ENCODE data around the gene KCNIP1. TPM values are rescaled to one million over a fixed set of nuclear protein-coding genes. Genes with fewer than 3 reads are reported as not detected.
"Not testable (repeated sequence)": the region's sequence is repeated elsewhere in the genome, so short reads cannot be mapped to it uniquely, and the experiment has no call there.

KCNIP1 gene
- total RNA-seq, 1 donor from 2014 or later: not detected

DNA sequence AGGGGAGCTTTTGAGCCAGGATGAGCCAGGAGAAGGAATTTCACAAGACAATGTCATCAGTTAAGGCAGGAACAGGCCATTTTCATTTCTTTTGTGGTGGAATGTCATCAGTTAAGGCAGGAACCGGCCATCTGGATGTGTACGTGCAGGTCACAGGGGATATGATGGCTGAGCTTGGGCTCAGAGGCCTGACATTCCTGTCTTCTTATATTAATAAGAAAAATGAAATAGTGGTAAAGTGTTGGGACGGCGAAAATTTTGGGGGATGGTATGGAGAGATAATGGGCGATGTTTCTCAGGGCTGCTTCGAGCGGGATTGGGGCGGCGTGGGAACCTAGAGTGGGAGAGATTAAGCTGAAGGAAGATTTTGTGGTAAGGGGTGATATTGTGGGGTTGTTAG lies 258.5 kb downstream of the KCNIP1 start:
- H3K9me3 Mint-ChIP-seq; H3K27ac Mint-ChIP-seq; DNase-seq (ENCODE audit: low spot score); H3K27me3 Mint-ChIP-seq (ENCODE audit: insufficient read depth); intact Hi-C loops (cut with micrococcal nuclease); H3K36me3 Mint-ChIP-seq (ENCODE audit: low read depth); H3K4me3 Mint-ChIP-seq; H3K4me1 Mint-ChIP-seq (ENCODE audit: low read depth): not testable (repeated sequence)

DNA sequence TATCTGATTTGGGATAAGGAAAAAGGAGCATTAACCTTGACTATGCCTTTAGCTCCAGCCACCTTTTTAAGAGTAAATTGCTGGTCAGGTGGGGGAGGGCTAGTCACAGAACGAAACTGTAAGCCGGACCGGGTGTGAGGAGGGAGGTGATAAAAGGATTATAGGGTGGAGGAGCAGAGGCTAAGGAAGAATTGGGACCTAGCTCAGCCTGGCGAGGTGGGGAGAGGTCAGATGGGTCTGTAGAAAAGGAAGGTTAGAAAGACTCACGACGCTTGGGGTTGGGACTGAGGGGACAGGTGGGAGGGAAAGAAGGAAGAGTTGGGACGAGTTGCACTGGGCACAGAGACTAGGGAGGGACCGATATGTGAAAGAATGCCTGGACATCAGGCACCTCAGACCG lies 262.0 kb downstream of the KCNIP1 start:
- H3K4me3 Mint-ChIP-seq; H3K4me1 Mint-ChIP-seq (ENCODE audit: low read depth); DNase-seq (ENCODE audit: low spot score); H3K36me3 Mint-ChIP-seq (ENCODE audit: low read depth); H3K9me3 Mint-ChIP-seq; H3K27ac Mint-ChIP-seq; H3K27me3 Mint-ChIP-seq (ENCODE audit: insufficient read depth); intact Hi-C loops (cut with micrococcal nuclease): not testable (repeated sequence)

DNA sequence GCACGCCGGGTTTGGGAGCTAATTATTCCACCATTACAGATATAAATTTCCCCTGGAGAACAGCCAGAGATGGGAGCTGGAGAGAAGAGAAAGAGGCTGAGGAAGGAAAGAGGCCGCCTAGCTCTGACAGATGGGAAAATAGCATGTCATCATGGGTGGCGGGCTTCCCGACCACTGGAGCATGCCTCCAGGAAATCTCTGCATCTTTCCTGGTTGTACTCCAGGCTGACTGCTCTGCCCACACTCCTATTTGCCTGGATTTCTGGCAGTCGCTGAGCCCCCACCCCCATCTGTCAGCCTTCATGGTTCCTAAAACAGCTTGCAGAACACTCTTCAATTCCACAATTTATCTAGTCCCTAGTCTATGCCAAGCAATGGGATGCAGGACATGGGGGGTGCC lies 265.4 kb downstream of the KCNIP1 start:
- intact Hi-C loops (cut with micrococcal nuclease): no loop called here
- no peaks in the 10 kb centered on the region for H3K36me3 Mint-ChIP-seq (ENCODE audit: low read depth)
- no peak for DNase-seq (ENCODE audit: low spot score)
- no peak overlapping the region for H3K4me3 Mint-ChIP-seq
- H3K9me3 Mint-ChIP-seq: no peaks in the 10 kb centered on the region
- H3K27ac Mint-ChIP-seq: no peak overlapping the region
- no peaks in the 10 kb centered on the region for H3K4me1 Mint-ChIP-seq (ENCODE audit: low read depth)
- H3K27me3 Mint-ChIP-seq (ENCODE audit: insufficient read depth): peaks cover 2% of the 10 kb centered on the region

DNA sequence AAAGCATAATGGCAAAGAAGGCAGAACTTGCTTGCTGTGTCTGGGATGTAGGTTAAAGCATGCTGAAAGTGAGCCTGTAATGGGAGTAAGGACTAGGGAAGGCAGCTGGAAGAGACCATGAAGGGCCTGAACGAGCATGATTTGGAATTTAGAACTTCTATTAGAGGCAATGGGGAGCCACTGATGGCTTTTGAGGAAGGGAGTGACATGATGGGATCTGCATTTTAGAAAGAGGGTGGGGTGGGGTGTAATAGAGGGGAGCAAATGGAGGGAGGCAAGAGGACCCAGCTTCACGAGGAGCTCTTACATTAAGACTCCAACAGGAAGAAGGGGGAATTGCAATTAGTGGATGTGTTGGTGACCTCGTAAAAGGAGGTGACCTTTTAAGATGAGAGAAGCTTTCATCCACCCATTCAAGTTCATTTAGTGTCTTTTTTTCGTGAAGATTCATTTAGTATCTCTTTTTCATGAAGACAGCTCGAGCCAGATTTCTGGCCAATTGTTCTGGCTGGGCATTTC lies 266.1 kb downstream of the KCNIP1 start:
- no peaks in the 10 kb centered on the region for H3K36me3 Mint-ChIP-seq (ENCODE audit: low read depth)
- H3K4me3 Mint-ChIP-seq: no peak overlapping the region
- H3K4me1 Mint-ChIP-seq (ENCODE audit: low read depth): no peaks in the 10 kb centered on the region
- peaks cover 2% of the 10 kb centered on the region for H3K27me3 Mint-ChIP-seq (ENCODE audit: insufficient read depth)
- no peak overlapping the region for H3K27ac Mint-ChIP-seq
- H3K9me3 Mint-ChIP-seq: no peaks in the 10 kb centered on the region
- intact Hi-C loops (cut with micrococcal nuclease): no loop called here
- no peak for DNase-seq (ENCODE audit: low spot score)

DNA sequence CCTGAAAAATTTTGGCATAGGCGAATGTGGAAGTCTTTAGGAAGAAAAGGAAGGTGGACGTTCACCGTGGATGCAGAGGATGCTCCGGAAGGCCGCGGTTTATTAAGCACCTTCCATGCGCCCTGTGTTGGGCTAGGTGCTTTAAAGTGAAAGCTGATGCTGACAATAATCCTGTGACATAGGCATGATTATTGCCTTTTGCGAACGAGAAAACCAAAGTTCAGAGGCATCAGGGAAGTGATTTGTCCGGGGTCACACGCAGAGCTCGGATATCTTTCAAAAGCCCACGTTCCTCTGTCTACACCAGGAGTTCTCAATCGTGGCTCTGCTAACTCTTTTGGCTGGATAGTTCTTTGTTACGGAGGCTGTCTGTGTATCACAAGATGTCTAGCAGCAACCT lies 267.7 kb downstream of the KCNIP1 start:
- intact Hi-C loops (cut with micrococcal nuclease): no loop called here
- H3K9me3 Mint-ChIP-seq: no peaks in the 10 kb centered on the region
- H3K4me1 Mint-ChIP-seq (ENCODE audit: low read depth): no peaks in the 10 kb centered on the region
- no peak for DNase-seq (ENCODE audit: low spot score)
- H3K4me3 Mint-ChIP-seq: no peak overlapping the region
- H3K27me3 Mint-ChIP-seq (ENCODE audit: insufficient read depth): peaks cover 2% of the 10 kb centered on the region
- no peaks in the 10 kb centered on the region for H3K36me3 Mint-ChIP-seq (ENCODE audit: low read depth)
- no peak overlapping the region for H3K27ac Mint-ChIP-seq

DNA sequence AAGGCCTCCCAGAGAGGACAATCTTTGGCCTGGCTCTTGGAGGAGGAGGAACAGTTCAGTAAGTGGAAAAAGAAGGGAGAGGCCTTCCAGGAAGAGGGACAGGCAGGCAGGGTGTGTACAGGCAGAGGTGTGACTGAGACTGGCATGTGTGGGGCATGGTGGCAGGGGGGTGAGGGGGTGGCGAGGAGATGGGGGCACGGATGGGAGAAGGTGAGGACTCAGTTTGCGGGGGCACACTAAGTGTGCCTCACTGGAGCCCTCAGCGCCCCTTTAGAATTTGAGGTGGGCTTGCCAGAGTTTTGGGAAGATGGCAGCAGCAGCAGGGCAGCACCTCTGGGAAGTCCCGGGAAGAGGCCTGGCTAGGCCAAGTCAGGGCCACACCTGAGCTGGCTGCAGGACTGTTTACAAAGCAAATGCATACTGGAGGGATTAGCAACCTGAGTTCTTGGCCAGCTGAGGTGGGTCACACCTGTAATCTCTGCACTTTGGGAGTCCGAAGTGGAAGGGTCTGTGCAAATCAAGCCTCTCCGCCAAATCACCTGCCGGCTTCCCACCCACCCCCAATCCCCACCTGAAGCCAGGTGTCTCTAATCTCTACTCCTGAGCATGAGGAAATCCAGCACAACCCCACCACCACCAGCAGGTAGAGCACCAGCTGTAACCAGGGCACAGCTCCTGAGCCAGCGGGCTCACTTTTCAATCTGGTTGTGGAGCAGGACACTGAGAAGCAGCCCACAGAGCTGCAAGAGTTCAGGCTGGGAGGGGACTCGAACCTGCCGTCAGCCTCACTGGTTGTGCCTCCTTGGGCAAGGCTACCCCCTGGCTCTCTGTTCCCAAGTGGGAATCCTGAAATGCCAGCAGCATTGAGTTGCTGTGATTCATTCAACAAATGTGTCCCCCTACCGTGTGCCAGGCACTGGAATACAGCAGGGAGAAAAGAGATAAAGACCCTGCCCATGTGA lies 269.5 kb downstream of the KCNIP1 start:
- DNase-seq (ENCODE audit: low spot score): no peak
- H3K27ac Mint-ChIP-seq: no peak overlapping the region
- intact Hi-C loops (cut with micrococcal nuclease): no loop called here
- no peaks in the 10 kb centered on the region for H3K9me3 Mint-ChIP-seq
- H3K27me3 Mint-ChIP-seq (ENCODE audit: insufficient read depth): peaks cover 2% of the 10 kb centered on the region
- H3K4me3 Mint-ChIP-seq: no peak overlapping the region
- no peaks in the 10 kb centered on the region for H3K4me1 Mint-ChIP-seq (ENCODE audit: low read depth)
- no peaks in the 10 kb centered on the region for H3K36me3 Mint-ChIP-seq (ENCODE audit: low read depth)

DNA sequence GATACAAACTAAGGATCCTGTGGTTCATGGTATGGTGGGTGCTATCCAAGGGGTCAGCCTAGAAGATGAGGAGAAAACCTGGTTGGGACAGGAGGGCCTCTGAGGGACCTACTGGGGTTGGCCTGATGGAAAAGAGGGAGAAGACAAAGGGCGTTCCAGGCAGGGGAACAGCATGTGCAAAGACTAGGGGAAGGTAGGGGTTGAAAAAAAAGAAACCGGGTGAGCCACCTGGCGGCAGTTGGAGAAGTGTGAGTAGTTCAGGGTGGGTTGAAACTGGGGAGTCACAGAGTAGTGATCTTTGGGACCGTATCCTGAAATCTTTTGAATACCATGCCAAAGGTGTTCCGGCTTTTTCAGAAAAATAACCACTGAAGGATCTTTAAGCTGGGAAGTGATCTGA lies 271.0 kb downstream of the KCNIP1 start:
- Mint-ChIP-seq H3K4me1 (ENCODE audit: low read depth) (no peaks in the 10 kb centered on the region), H3K27me3 (ENCODE audit: insufficient read depth) (peaks cover 1% of the 10 kb centered on the region), H3K4me3 (no peak overlapping the region), H3K27ac (no peak overlapping the region), H3K9me3 (no peaks in the 10 kb centered on the region), H3K36me3 (ENCODE audit: low read depth) (no peaks in the 10 kb centered on the region)
- DNase-seq (ENCODE audit: low spot score): no peak
- intact Hi-C loops (cut with micrococcal nuclease): no loop called here

DNA sequence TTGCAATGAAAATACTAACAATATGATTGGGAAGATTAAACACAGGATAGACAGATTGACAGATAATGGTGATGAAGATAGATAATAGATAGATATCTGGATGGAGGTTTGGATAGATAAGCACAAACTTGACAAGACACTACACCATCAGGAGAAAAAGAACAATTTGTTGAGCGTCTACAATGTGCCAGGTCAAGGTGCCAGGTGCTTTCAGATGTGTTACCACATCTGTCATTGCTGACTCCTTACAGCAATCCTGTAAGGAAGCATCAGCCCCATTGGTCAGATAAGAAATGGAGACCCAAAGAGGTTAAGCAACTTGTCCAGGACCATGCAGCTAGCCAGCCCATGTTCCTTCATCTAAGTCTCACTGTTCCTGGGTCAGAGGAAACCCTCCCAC lies 278.1 kb downstream of the KCNIP1 start:
- Mint-ChIP-seq H3K27me3 (ENCODE audit: insufficient read depth) (peaks cover 2% of the 10 kb centered on the region), H3K36me3 (ENCODE audit: low read depth) (no peaks in the 10 kb centered on the region), H3K4me1 (ENCODE audit: low read depth) (no peaks in the 10 kb centered on the region), H3K4me3 (no peak overlapping the region), H3K27ac (no peak overlapping the region), H3K9me3 (no peaks in the 10 kb centered on the region)
- intact Hi-C loops (cut with micrococcal nuclease): no loop called here
- DNase-seq (ENCODE audit: low spot score): no peak

DNA sequence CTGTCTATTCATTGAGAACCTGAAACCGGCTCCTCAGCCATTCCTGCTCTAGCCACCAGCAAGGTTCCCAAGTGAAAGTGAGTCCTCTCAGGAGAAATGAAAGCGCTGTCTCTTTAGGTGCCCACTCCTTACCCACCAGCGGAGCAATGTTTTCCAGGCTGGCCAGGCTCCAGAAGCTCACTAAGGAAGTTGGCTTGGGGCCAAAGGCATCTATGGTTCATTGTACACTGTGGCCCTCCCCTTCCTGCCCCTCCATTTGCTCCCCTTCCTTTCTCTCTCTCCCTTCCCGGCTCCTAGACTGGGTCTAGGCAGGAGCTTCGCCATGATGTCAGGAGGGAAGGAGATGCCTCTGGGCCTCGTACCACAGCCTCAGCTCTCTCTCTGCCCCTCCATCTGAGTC lies 278.6 kb downstream of the KCNIP1 start:
- intact Hi-C loops (cut with micrococcal nuclease): no loop called here
- H3K9me3 Mint-ChIP-seq: no peaks in the 10 kb centered on the region
- H3K36me3 Mint-ChIP-seq (ENCODE audit: low read depth): no peaks in the 10 kb centered on the region
- no peaks in the 10 kb centered on the region for H3K4me1 Mint-ChIP-seq (ENCODE audit: low read depth)
- H3K27me3 Mint-ChIP-seq (ENCODE audit: insufficient read depth): peaks cover 2% of the 10 kb centered on the region
- no peak for DNase-seq (ENCODE audit: low spot score)
- no peak overlapping the region for H3K4me3 Mint-ChIP-seq
- H3K27ac Mint-ChIP-seq: no peak overlapping the region

DNA sequence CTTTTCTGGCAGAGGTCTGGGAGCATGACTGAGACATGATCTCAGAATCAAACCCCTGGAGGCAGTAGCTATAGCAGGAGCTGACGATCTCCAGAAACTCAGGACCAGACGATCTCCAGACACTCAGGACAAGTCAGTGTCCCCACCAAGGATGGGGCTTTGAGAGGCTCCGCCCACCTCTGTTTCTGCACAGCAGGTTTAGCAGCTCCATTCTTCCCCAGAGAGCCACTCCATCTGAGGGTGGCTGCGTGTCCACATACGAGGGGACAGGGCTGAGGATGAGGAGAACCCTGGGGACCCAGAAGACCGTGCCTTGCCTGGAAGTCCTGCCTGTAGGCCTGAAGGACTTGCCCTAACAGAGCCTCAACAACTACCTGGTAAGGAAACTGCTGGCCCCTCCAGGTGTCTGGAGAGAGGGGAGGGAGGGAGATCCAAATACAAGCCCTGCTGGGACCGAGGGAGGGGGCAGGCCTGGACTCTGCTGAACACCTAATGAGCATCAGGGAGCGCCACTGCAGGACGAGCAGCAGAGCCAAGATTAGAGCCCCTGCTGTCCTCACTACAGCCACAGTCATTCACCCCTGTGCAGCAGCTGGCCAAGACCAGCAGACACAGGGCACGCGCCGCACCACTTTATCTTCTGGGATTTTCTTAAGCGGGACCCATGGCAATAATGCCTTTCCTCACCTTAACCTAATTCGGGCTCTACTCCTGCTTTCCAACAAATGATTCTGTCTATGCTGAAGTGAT lies 279.9 kb downstream of the KCNIP1 start, which contains the start of gene GABRP:
GABRP (plus strand) TSS at position 228 of the 750 bp plus-strand sequence. CDS start 4,891 bp downstream, outside the sequence.
- intact Hi-C loops (cut with micrococcal nuclease): no loop called here
- no peak within 1 kb of the TSS for H3K4me3 Mint-ChIP-seq
- H3K4me1 Mint-ChIP-seq (ENCODE audit: low read depth): no peaks in the 10 kb centered on the region

DNA sequence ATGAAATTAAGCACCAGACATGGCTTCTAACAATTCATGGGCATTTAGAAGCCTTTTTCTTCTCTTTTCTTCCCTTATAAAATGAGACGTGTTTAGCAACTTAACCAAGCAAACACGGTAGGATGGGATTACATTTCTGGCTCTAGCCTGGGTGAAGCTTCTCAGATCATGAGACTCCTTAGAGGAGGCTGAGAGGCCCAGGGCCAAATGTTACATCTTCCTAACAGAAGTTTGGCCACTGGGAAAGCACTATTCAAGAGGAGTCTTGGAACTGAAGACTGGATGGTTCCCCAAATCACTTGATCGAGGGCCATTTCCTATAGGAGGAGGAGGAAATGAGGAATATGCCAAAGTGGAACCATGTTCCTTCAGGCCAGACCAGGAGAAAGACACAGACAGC lies 281.6 kb downstream of the KCNIP1 start:
- no peak for DNase-seq (ENCODE audit: low spot score)
- no peaks in the 10 kb centered on the region for H3K36me3 Mint-ChIP-seq (ENCODE audit: low read depth)
- no peaks in the 10 kb centered on the region for H3K9me3 Mint-ChIP-seq
- intact Hi-C loops (cut with micrococcal nuclease): no loop called here
- H3K27ac Mint-ChIP-seq: no peak overlapping the region
- no peak overlapping the region for H3K4me3 Mint-ChIP-seq
- H3K27me3 Mint-ChIP-seq (ENCODE audit: insufficient read depth): peaks cover 4% of the 10 kb centered on the region
- no peaks in the 10 kb centered on the region for H3K4me1 Mint-ChIP-seq (ENCODE audit: low read depth)

More for the DNA sequence above, 279.9 kb downstream of the KCNIP1 start, which contains the start of gene GABRP:
- Mint-ChIP-seq H3K36me3 (ENCODE audit: low read depth) (no peaks in the 10 kb centered on the region), H3K9me3 (no peaks in the 10 kb centered on the region), H3K27ac (no peak within 1 kb of the TSS), H3K27me3 (ENCODE audit: insufficient read depth) (peaks cover 2% of the 10 kb centered on the region)
- DNase-seq (ENCODE audit: low spot score): no peak
